Measurements from ENCODE around the gene UBAP1.

UBAP1 gene

DNA sequence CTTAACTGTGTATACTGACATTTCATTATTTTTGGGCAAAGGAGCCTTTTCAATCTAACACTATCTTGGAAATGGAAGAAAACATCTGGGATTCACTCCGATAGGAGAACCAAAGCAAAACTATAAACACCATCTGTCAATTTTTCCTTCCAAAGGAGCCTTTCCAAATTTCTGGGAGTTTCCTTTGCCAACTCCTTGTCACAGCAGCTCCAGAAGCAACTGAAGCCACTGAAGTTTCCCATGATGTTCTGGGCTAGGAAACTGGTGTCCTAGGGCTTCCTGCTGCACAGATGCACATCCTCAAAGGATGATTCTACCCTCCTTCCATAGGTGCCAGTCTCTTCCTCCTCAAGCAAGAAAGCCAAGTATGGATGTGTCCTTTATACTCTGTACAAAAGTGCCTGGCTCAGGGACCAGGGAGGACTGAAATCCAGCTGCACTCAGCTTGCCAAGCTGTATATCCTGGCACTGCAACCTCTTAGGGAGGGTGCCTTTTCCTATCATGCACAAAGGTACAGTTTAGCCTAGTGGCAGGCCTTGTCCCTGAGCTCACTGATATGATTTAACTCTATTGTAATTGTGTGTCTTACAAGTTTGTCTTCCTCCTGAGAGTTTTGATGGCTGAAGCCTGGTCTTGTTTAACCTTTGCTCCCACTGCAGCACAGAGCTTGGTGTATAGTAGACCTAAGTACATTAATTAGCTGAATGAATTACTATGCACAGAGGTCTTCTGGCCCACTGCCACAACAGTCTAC is 8.4 kb upstream of the UBAP1 start:
- POLR2A ChIA-PET, result interaction anchor here (1.5 kb wide), 1 partner anchor 9 kb away, joined by 12 read pairs; the partner anchor contains the start of gene UBAP1
- CTCF ChIA-PET, result no interaction called here
- no peak for TF ChIP-seq L3MBTL2 (conservative IDR thresholded peaks at IDR 0.05)
- TF ChIP-seq LEF1 (IDR thresholded peaks at IDR 0.05; ENCODE audit: borderline replicate concordance), result no peak
- TF ChIP-seq FOXM1 (IDR thresholded peaks at IDR 0.05; ENCODE audit: borderline replicate concordance), result no peak
- no peak for TF ChIP-seq TARDBP (IDR thresholded peaks at IDR 0.05)
- no peak for TF ChIP-seq SUZ12 (IDR thresholded peaks at IDR 0.05)
- DNase-seq (ENCODE audit: extremely low spot score), result no peak

DNA sequence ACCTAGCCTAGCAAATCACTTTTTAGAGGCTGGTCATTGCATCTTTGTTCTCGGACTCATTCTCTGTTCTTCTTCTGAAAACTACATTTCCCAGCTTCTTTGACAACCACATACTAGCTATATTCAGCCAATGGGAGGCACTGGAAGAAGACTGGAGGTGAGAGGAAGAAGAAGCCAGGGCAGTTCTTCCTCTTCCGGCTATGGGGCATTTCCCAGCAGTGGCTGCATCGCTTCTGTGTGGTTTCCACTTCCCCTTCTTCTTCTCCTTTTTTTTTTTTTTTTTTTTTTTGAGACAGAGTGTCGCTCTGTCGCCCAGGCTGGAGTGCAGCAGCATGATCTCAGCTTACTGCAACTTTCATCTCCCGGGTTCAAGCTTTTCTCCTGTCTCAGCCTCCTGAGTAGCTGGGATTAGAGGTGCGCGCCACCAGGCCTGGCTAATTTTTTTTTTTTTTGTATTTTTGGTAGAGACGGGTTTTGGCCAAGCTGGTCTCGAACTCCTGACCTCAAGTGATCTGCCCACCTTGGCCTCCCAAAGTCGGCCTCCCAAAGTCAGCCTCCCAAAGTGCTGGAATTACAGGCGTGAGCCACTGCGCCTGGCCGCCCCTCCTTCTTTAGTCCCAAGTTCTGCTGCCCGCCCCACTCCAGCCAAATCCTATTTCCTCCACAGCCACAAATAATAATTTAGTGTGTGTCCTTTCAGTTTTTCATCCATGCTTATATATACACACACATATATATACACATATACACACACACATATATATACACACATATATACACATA is 6.9 kb upstream of the UBAP1 start:
- POLR2A ChIA-PET, result no interaction called here
- CTCF ChIA-PET, result no interaction called here
- no peak for DNase-seq (ENCODE audit: extremely low spot score)
- no peak for TF ChIP-seq CTBP1 (IDR thresholded peaks at IDR 0.05; ENCODE audit: borderline replicate concordance)
- TF ChIP-seq ARNT (IDR thresholded peaks at IDR 0.05), result no peak
- no peak for TF ChIP-seq FOXM1 (IDR thresholded peaks at IDR 0.05; ENCODE audit: borderline replicate concordance)
- TF ChIP-seq NFRKB (IDR thresholded peaks at IDR 0.05), result no peak
- no peak for TF ChIP-seq ZNF384 (IDR thresholded peaks at IDR 0.05)
- no peak for TF ChIP-seq ELF4 (IDR thresholded peaks at IDR 0.05)
- TF ChIP-seq, protein P1, sequence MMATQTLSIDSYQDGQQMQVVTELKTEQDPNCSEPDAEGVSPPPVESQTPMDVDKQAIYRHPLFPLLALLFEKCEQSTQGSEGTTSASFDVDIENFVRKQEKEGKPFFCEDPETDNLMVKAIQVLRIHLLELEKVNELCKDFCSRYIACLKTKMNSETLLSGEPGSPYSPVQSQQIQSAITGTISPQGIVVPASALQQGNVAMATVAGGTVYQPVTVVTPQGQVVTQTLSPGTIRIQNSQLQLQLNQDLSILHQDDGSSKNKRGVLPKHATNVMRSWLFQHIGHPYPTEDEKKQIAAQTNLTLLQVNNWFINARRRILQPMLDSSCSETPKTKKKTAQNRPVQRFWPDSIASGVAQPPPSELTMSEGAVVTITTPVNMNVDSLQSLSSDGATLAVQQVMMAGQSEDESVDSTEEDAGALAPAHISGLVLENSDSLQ (IDR thresholded peaks at IDR 0.05), result no peak
- no peak for TF ChIP-seq SUZ12 (IDR thresholded peaks at IDR 0.05)
- no peak for TF ChIP-seq SP1 (IDR thresholded peaks at IDR 0.05)
- no peak for TF ChIP-seq TARDBP (IDR thresholded peaks at IDR 0.05)
- no peak for TF ChIP-seq FOXA1 (IDR thresholded peaks at IDR 0.05)
- TF ChIP-seq FOXK2 (IDR thresholded peaks at IDR 0.05), result no peak
- TF ChIP-seq BHLHE40 (IDR thresholded peaks at IDR 0.05; ENCODE audit: borderline replicate concordance), result no peak

GRCh38 chr9:34176089-34176488 is 2.8 kb upstream of the UBAP1 start:
- POLR2A ChIA-PET, result no interaction called here
- no peak for DNase-seq (ENCODE audit: extremely low spot score)
- CTCF ChIA-PET, result no interaction called here
- TF ChIP-seq SUZ12 (IDR thresholded peaks at IDR 0.05) (no peak), ZNF384 (IDR thresholded peaks at IDR 0.05) (no peak), LEF1 (IDR thresholded peaks at IDR 0.05; ENCODE audit: borderline replicate concordance) (no peak), SP1 (IDR thresholded peaks at IDR 0.05) (no peak), ELF4 (IDR thresholded peaks at IDR 0.05) (no peak), FOXA1 (IDR thresholded peaks at IDR 0.05) (no peak), FOXK2 (IDR thresholded peaks at IDR 0.05) (no peak), CTBP1 (IDR thresholded peaks at IDR 0.05; ENCODE audit: borderline replicate concordance) (no peak), FOXM1 (IDR thresholded peaks at IDR 0.05; ENCODE audit: borderline replicate concordance) (no peak), TARDBP (IDR thresholded peaks at IDR 0.05) (no peak), HDGF (IDR thresholded peaks at IDR 0.05; ENCODE audit: borderline replicate concordance) (no peak), L3MBTL2 (conservative IDR thresholded peaks at IDR 0.05) (no peak), NFRKB (IDR thresholded peaks at IDR 0.05) (no peak), BHLHE40 (IDR thresholded peaks at IDR 0.05; ENCODE audit: borderline replicate concordance) (no peak), ARNT (IDR thresholded peaks at IDR 0.05) (no peak)
- TF ChIP-seq, protein P1 (IDR thresholded peaks at IDR 0.05), result no peak

DNA sequence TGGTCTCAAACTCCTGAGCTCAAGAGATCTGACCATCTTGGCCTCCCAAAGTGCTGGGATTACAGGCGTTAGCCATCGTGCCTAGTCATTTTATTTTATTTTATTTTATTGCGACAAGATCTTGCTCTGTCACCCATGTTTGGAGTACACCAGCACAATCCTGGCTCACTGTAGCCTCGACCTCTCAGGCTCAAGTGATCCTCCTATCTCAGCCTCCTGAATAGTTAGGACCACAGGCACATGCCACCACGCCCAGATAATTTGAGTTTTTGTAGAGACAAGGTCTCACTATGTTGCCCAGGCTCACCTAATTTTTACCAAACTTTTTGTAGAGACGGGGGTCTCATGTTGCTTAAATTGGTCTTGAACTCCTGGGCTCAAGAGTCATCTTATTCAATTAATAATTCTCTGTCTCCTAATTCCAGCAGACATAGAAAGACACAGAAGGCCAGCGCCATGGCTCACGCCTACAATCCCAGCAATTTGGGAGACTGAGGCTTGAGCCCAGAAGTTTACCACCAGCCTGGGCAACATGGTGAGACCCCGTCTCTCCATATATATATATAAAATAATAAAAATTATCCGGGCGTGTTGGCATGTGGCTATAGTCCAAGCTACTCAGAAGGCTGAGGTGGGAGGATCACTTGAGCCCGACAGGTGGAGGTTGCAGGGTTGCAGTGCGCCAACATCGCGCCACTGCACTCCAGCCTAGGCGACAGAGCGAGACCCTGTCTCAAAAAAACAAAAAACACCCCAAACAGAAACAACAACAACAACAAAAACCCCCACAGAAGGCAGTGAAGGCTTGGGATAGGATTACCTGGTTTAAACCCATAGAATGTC is 1.0 kb upstream of the UBAP1 start:
- ChIA-PET CTCF (interaction anchor here (1.3 kb wide), 1 partner anchor 14 kb away, joined by 3 read pairs; no protein-coding TSS in a partner anchor), POLR2A (interaction anchor here (0.8 to 1.4 kb wide), 15 partner anchors 7 to 84 kb away, joined by 3 to 12 read pairs (median 3); no protein-coding TSS in a partner anchor)
- no peak for DNase-seq (ENCODE audit: extremely low spot score)
- no peak for TF ChIP-seq L3MBTL2 (conservative IDR thresholded peaks at IDR 0.05)
- no peak for TF ChIP-seq TARDBP (IDR thresholded peaks at IDR 0.05)
- no peak for TF ChIP-seq SP1 (IDR thresholded peaks at IDR 0.05)
- TF ChIP-seq ZNF384 (IDR thresholded peaks at IDR 0.05), result no peak
- no peak for TF ChIP-seq FOXK2 (IDR thresholded peaks at IDR 0.05)
- TF ChIP-seq ELF4 (IDR thresholded peaks at IDR 0.05), result no peak
- TF ChIP-seq ARNT (IDR thresholded peaks at IDR 0.05), result no peak

- ChIA-PET POLR2A (interaction anchor here (0.8 to 1.5 kb wide), 21 partner anchors 9 to 198 kb away, joined by 3 to 12 read pairs (median 3); partner anchors contain the start of gene MYORG), CTCF (interaction anchor here (1.3 kb wide), 1 partner anchor 12 kb away, joined by 3 read pairs; no protein-coding TSS in a partner anchor)
- TF ChIP-seq LEF1 (IDR thresholded peaks at IDR 0.05; ENCODE audit: borderline replicate concordance) (no peak), L3MBTL2 (conservative IDR thresholded peaks at IDR 0.05) (no peak), NFRKB (IDR thresholded peaks at IDR 0.05) (no peak), FOXK2 (IDR thresholded peaks at IDR 0.05) (no peak), ELF4 (IDR thresholded peaks at IDR 0.05) (no peak), FOXM1 (IDR thresholded peaks at IDR 0.05; ENCODE audit: borderline replicate concordance) (no peak), FOXA1 (IDR thresholded peaks at IDR 0.05) (no peak), TARDBP (IDR thresholded peaks at IDR 0.05) (no peak), CTBP1 (IDR thresholded peaks at IDR 0.05; ENCODE audit: borderline replicate concordance) (no peak), SP1 (IDR thresholded peaks at IDR 0.05) (no peak), ZNF384 (IDR thresholded peaks at IDR 0.05) (no peak), ARNT (IDR thresholded peaks at IDR 0.05) (no peak), HDGF (IDR thresholded peaks at IDR 0.05; ENCODE audit: borderline replicate concordance) (no peak), SUZ12 (IDR thresholded peaks at IDR 0.05) (no peak), BHLHE40 (IDR thresholded peaks at IDR 0.05; ENCODE audit: borderline replicate concordance) (no peak)
- TF ChIP-seq, protein P1 (IDR thresholded peaks at IDR 0.05), result no peak
- peak; percentile 64 for DNase-seq (ENCODE audit: extremely low spot score)
Observed at GRCh38 chr9:34179213-34180136, 632 bp downstream of the UBAP1 start.

All from HEK293T (cell line).